SKM-1 treated with dmso at 0.1 percent for 144 hours (cell line): ENCODE measurements around the gene CD2.

Experiments used
- DNase-seq: peaks from one replicate; lab custom pipeline; 2025; ENCODE audit not compliant: unreplicated experiment; lab: John Stamatoyannopoulos, UW

CD2 gene

GRCh38 chr1:116771997-116772647 is 17.9 kb downstream of the CD2 start:
- DNase-seq = no peak

GRCh38 chr1:116772648-116773045 is 18.4 kb downstream of the CD2 start:
- DNase-seq = no peak

- no peak for DNase-seq
Measured at GRCh38 chr1:116775116-116775752, 21.0 kb downstream of the CD2 start.

GRCh38 chr1:116777831-116778830 is 23.9 kb downstream of the CD2 start:
- no peak for DNase-seq

GRCh38 chr1:116781034-116781433 is 26.8 kb downstream of the CD2 start:
- no peak for DNase-seq

- no peak for DNase-seq
Measured at GRCh38 chr1:116785006-116785405, 30.8 kb downstream of the CD2 start.

- DNase-seq = no peak
Measured at GRCh38 chr1:116786049-116786448, 31.8 kb downstream of the CD2 start.

GRCh38 chr1:116791727-116792126 is 37.5 kb downstream of the CD2 start:
- no peak for DNase-seq

- no peak for DNase-seq
Measured at GRCh38 chr1:116793357-116793935, 39.2 kb downstream of the CD2 start.

GRCh38 chr1:116794371-116794770 is 40.1 kb downstream of the CD2 start:
- DNase-seq = no peak

GRCh38 chr1:116794804-116795481 is 40.7 kb downstream of the CD2 start:
- DNase-seq = peak; percentile 74

- no peak for DNase-seq
Measured at GRCh38 chr1:116795482-116795829, 41.2 kb downstream of the CD2 start.

- no peak for DNase-seq
Measured at GRCh38 chr1:116804736-116805135, 50.5 kb downstream of the CD2 start.

GRCh38 chr1:116805398-116805797 is 51.2 kb downstream of the CD2 start:
- DNase-seq = no peak

GRCh38 chr1:116806245-116806644 is 52.0 kb downstream of the CD2 start:
- DNase-seq = no peak

- DNase-seq = no peak
Measured at GRCh38 chr1:116806671-116807070, 52.4 kb downstream of the CD2 start.

GRCh38 chr1:116807394-116808199 is 53.4 kb downstream of the CD2 start:
- DNase-seq = no peak

GRCh38 chr1:116808200-116808847 is 54.1 kb downstream of the CD2 start:
- DNase-seq = no peak

- DNase-seq = no peak
Measured at GRCh38 chr1:116808848-116809508, 54.7 kb downstream of the CD2 start.
